H1 (cell line): Measurements from ENCODE around the gene PIERCE2. TPM values are rescaled to one million over a fixed set of nuclear protein-coding genes. Genes with fewer than 3 reads are reported as not detected.

Experiments used
- ASH2L ChIP-seq: fragments of 200-600, 300-600 bp; sonication (generic); IDR thresholded peaks from one replicate; pipeline ENCODE4 v1.7.1; 2017; ENCODE audit warnings: low read length
- POLR2A ChIP-seq, 2 experiments: IDR thresholded peaks; 1 replicate in 1 of 2; 2 replicates in 1 of 2; pipeline ENCODE4 v1.6.1; 2011; ENCODE audit warnings: low read depth in 2 of 2, low read length in 2 of 2, mild to moderate bottlenecking in 2 of 2; ENCODE audit errors: control extremely low read depth in 1 of 2
- RXRA ChIP-seq: IDR thresholded peaks from 2 replicates; pipeline ENCODE4 v1.6.1; 2011; ENCODE audit warnings: low read depth, mild to moderate bottlenecking, low read length, moderate library complexity; ENCODE audit not compliant: insufficient read depth
- SAP30 ChIP-seq: fragments of 300-600 bp; sonication (generic); IDR thresholded peaks from 2 replicates; pipeline ENCODE4 v1.7.1; 2012; ENCODE audit warnings: low read length, moderate library complexity, mild to moderate bottlenecking, inconsistent platforms; ENCODE audit not compliant: insufficient read depth, insufficient replicate concordance
- SRF ChIP-seq: IDR thresholded peaks from 2 replicates; pipeline ENCODE4 v1.6.1; 2011; ENCODE audit warnings: mild to moderate bottlenecking, low read depth, low read length, moderate library complexity
- USF2 ChIP-seq: IDR thresholded peaks from 2 replicates; pipeline ENCODE4 v1.6.1; 2011; ENCODE audit warnings: low read length, improper control_type of control experiment
- polyA plus RNA-seq, 7 experiments: library from polyadenylated mRNA; depleted of rRNA in 3 of 7; stranded (reverse) in 5 of 7; unstranded in 2 of 7; fragments of >200 nt in 5 of 7; fragments of 200-250 nt in 2 of 7; gene quantifications; 1 replicate in 5 of 7; 2 replicates in 1 of 7; 4 replicates in 1 of 7; pipeline versions ENCODE4 v1.2.1 to v1.2.3, GENCODE V29; 2011 to 2013; ENCODE audit warnings: missing spikeins in 2 of 7, mixed read lengths in 2 of 7
- total RNA-seq: library from RNA; stranded (reverse); fragmentation: NEBNext Ultra II Directional; extraction: Animal tissue kit (Norgen Biotek cat#: 25700); gene quantifications from 2 replicates; pipeline ENCODE4 v1.2.1, GENCODE V29; 2021

The PIERCE2 gene
- total and polyA plus RNA-seq, 2 of the 8 experiments (the other 6 are each of a cell fraction or from before 2014, with no cell fraction given), result 1.9 to 2.7 TPM

GRCh38 chr15:55383687-55384086 is 24.6 kb upstream of the PIERCE2 start (continued):
- TF ChIP-seq USF2 (no peak), SAP30 (no peak), RXRA (no peak), SRF (no peak), POLR2A (IDR thresholded peaks at IDR 0.05; ENCODE audit: control extremely low read depth in 1 of 2, low read depth in 2 of 2, low read length in 2 of 2) (no peak), ASH2L (no peak)
